Thyroid gland (tissue), 4 donors: Measurements from ENCODE around the gene FTH1. TPM values are rescaled to one million over a fixed set of nuclear protein-coding genes. Genes with fewer than 3 reads are reported as not detected.
"Not testable (repeated sequence)": the region's sequence is repeated elsewhere in the genome, so short reads cannot be mapped to it uniquely, and the experiment has no call there.

ENCODE experiments used
- DNase-seq, 2 donors: peaks; one replicate each; pipeline ENCODE4 v3.0.0-alpha.2; 2019
- H3K27ac ChIP-seq, 3 donors: fragments of 200-600 bp; sonication (generic); 1 replicate in 2 of 3; 2 replicates in 1 of 3; pipeline ENCODE4 v1.5.1; 2016 to 2019; ENCODE audit warnings: mild to moderate bottlenecking in 1 of 3, moderate library complexity in 1 of 3
- H3K27me3 ChIP-seq: fragments of 200-600 bp; sonication (generic); one replicate; pipeline ENCODE4 v1.5.1; 2019
- H3K36me3 ChIP-seq, 2 donors: fragments of 200-600 bp; sonication (generic); one replicate each; pipeline ENCODE4 v1.5.1; 2016 to 2019
- H3K4me1 ChIP-seq, 2 donors: fragments of 200-600 bp; sonication (generic); one replicate each; pipeline ENCODE4 v1.5.1; 2017 to 2019
- H3K4me3 ChIP-seq, 3 donors: fragments of 200-600 bp; sonication (generic); replicated peaks in 1 of 3; 1 replicate in 2 of 3; 2 replicates in 1 of 3; pipeline ENCODE4 v1.5.1; 2016; ENCODE audit warnings: mild to moderate bottlenecking in 1 of 3
- H3K9me3 ChIP-seq: fragments of 200-600 bp; sonication (generic); one replicate; pipeline ENCODE4 v1.5.1; 2017
- CTCF ChIP-seq, 6 experiments: fragments of 200-600 bp in 3 of 6; fragments of 450-650 bp in 3 of 6; sonication (generic) in 3 of 6; IDR thresholded peaks; one replicate each; pipeline ENCODE4 v1.5.1; 2016 to 2019; ENCODE audit warnings: antibody characterized with exemption in 6 of 6, mild to moderate bottlenecking in 2 of 6, inconsistent platforms in 1 of 6, moderate library complexity in 1 of 6
- POLR2A ChIP-seq, 2 donors: fragments of 450-650 bp; IDR thresholded peaks; one replicate each; pipeline ENCODE4 v1.6.1; 2017; ENCODE audit warnings: antibody characterized with exemption in 2 of 2, mild to moderate bottlenecking in 2 of 2, moderate library complexity in 1 of 2
- WGBS, 2 donors: methylation state at CpG; one replicate each; pipeline ENCODE4 v1.1.5; 2017; 5-methylcytosine and 5-hydroxymethylcytosine counted together
- intact Hi-C: fragments of 100-400 bp; cut with DNase I; formaldehyde crosslinking; loops from one replicate; pipeline ENCODE4 v1.15.1; 2023
- total RNA-seq, 4 donors: library from RNA; depleted of rRNA; stranded (reverse); fragments of >200 nt; gene quantifications; one replicate each; pipeline ENCODE4 v1.2.3, GENCODE V29; 2016

FTH1 gene
- total RNA-seq, 4 donors from 2014 or later = 2,377 to 4,120 (median 2,918) TPM

- no peak for TF ChIP-seq CTCF (IDR thresholded peaks at IDR 0.05)
- TF ChIP-seq POLR2A (IDR thresholded peaks at IDR 0.05) = no peak
- intact Hi-C loops = no loop called here
- peak; percentile 29 to 35 for DNase-seq
- 5 to 13% methylated on average over 10 to 16 of the region's 56 CpGs for WGBS, 2 donors
- H3K27me3 ChIP-seq = no peaks in the 10 kb centered on the region
- H3K4me1 ChIP-seq = peaks cover 7 to 15% of the 10 kb centered on the region in 2 donors
- H3K4me3 ChIP-seq = peak overlapping the region in 1 of 3 donors; percentile 32
- peak overlapping the region in 2 of 3 donors; percentile 49 to 61 for H3K27ac ChIP-seq
- no peaks in the 10 kb centered on the region for H3K36me3 ChIP-seq
- H3K9me3 ChIP-seq = no peaks in the 10 kb centered on the region
Observed at GRCh38 chr11:61955422-61956135, 11.9 kb downstream of the FTH1 start.

GRCh38 chr11:61954851-61955421 lies 12.5 kb downstream of the FTH1 start:
- Histone ChIP-seq H3K4me3 (peak overlapping the region in 1 of 3 donors; percentile 32), H3K27ac (peak overlapping the region in 2 of 3 donors; percentile 49 to 61), H3K9me3 (no peaks in the 10 kb centered on the region), H3K4me1 (peaks cover 7 to 15% of the 10 kb centered on the region in 2 donors), H3K36me3 (no peaks in the 10 kb centered on the region), H3K27me3 (no peaks in the 10 kb centered on the region)
- 8 to 11% methylated on average over 19 to 21 of the region's 21 CpGs for WGBS, 2 donors
- TF ChIP-seq CTCF (IDR thresholded peaks at IDR 0.05) (peak in 1 of 6 experiments; percentile 17), POLR2A (IDR thresholded peaks at IDR 0.05) (no peak)
- intact Hi-C loops = no loop called here
- DNase-seq = peak; percentile 37 to 49

GRCh38 chr11:61954106-61954850 lies 13.2 kb downstream of the FTH1 start:
- intact Hi-C loops = no loop called here
- Histone ChIP-seq H3K4me1 (peaks cover 10 to 21% of the 10 kb centered on the region in 2 donors), H3K27ac (peak overlapping the region in 2 of 3 donors; percentile 27 to 32), H3K36me3 (no peaks in the 10 kb centered on the region), H3K4me3 (no peak overlapping the region), H3K9me3 (no peaks in the 10 kb centered on the region), H3K27me3 (no peaks in the 10 kb centered on the region)
- no peak for DNase-seq
- no peak for TF ChIP-seq POLR2A (IDR thresholded peaks at IDR 0.05)
- TF ChIP-seq CTCF (IDR thresholded peaks at IDR 0.05) = no peak
- WGBS, 2 donors = 94 to 95% methylated on average over 9 of the region's 9 CpGs

- H3K36me3 ChIP-seq, H3K27ac ChIP-seq, intact Hi-C loops, H3K4me3 ChIP-seq, H3K27me3 ChIP-seq, DNase-seq, H3K9me3 ChIP-seq: not testable (repeated sequence)
- H3K4me1 ChIP-seq = peaks cover 10 to 23% of the 10 kb centered on the region in 2 donors
- WGBS, 2 donors = 96% methylated on average over 5 of the region's 5 CpGs
Observed at GRCh38 chr11:61953632-61954031, 13.8 kb downstream of the FTH1 start.

- H3K27me3 ChIP-seq = no peaks in the 10 kb centered on the region
- no peaks in the 10 kb centered on the region for H3K9me3 ChIP-seq
- intact Hi-C loops = no loop called here
- DNase-seq = no peak
- H3K4me3 ChIP-seq = no peak overlapping the region
- TF ChIP-seq CTCF (IDR thresholded peaks at IDR 0.05) (no peak), POLR2A (IDR thresholded peaks at IDR 0.05) (no peak)
- H3K36me3 ChIP-seq = no peaks in the 10 kb centered on the region
- WGBS, 2 donors = 80 to 88% methylated on average over 3 of the region's 3 CpGs
- no peak overlapping the region for H3K27ac ChIP-seq
- H3K4me1 ChIP-seq = peaks cover 11 to 24% of the 10 kb centered on the region in 2 donors
Observed at GRCh38 chr11:61952882-61953281, 14.6 kb downstream of the FTH1 start.
